ENCODE data around the gene KRT82. TPM values are rescaled to one million over a fixed set of nuclear protein-coding genes. Genes with fewer than 3 reads are reported as not detected.

KRT82 gene
- total and polyA plus RNA-seq, 2 of the 8 experiments (the other 6 are each of a cell fraction or from before 2014, with no cell fraction given): not detected

GRCh38 chr12:52405922-52406385, at the start of gene KRT82 (continued):
- no peak for TF ChIP-seq CHD7 (IDR thresholded peaks at IDR 0.05; ENCODE audit: insufficient replicate concordance, low read length)
- no peak for TF ChIP-seq POU5F1 (IDR thresholded peaks at IDR 0.05; ENCODE audit: low read depth, low read length)
- TF ChIP-seq MAX (IDR thresholded peaks at IDR 0.05): no peak
- TF ChIP-seq CTCF (IDR thresholded peaks at IDR 0.05; ENCODE audit: control extremely low read depth in 1 of 3, insufficient read depth in 1 of 3, low read depth in 1 of 3, low read length in 3 of 3): no peak
- no peak for TF ChIP-seq ZNF274 (IDR thresholded peaks at IDR 0.05; ENCODE audit: borderline replicate concordance, extremely low read depth, low read length)
